Suprapubic skin (tissue), 3 donors: ENCODE results near the gene RIPOR3.

ENCODE experiments used
- CTCF ChIP-seq, 2 donors: fragments of 200-600 bp in 1 of 2; fragments of 450-650 bp in 1 of 2; sonication (generic) in 1 of 2; IDR thresholded peaks; one replicate each; pipeline ENCODE4 v1.5.1; 2016 to 2019; ENCODE audit warnings: antibody characterized with exemption in 2 of 2, mild to moderate bottlenecking in 1 of 2, moderate library complexity in 1 of 2
- EP300 ChIP-seq: sonication (generic); formaldehyde crosslinking; IDR thresholded peaks from one replicate; pipeline ENCODE4 v1.6.1; 2017; ENCODE audit warnings: antibody characterized with exemption
- POLR2A ChIP-seq, 2 donors: fragments of 450-650 bp; IDR thresholded peaks; one replicate each; pipeline ENCODE4 v1.6.1; 2017; ENCODE audit warnings: antibody characterized with exemption in 2 of 2, mild to moderate bottlenecking in 2 of 2, moderate library complexity in 2 of 2

DNA sequence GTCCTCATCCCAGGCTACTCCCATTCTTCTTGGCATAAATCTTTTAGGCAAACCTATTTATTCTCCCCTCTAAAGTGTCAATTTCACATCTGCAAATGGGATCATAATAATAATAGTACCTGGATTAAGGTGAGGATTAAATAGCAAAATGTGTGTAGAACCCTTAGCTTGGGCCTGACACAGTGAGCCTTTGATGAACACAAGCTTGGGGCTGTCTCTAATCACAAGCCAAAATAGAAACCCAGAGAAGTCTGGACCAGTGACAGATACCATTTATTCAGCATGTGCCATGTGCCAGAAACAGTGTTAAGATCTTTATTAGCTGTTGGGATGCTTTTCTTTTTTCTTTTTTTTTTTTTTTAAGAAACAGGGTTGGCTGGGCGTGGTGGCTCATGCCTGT lies 25.2 kb upstream of the RIPOR3 start:
- no peak for TF ChIP-seq POLR2A (IDR thresholded peaks at IDR 0.05)
- TF ChIP-seq CTCF (IDR thresholded peaks at IDR 0.05), result no peak
- TF ChIP-seq EP300, result no peak
